A673 (cell line): ENCODE measurements around the gene GDA.

Source experiments
- EZH2 ChIP-seq: fragments of 200-600 bp; sonication (generic); IDR thresholded peaks from 2 replicates; pipeline ENCODE4 v1.6.1; 2017; ENCODE audit warnings: borderline replicate concordance, low read depth, mild to moderate bottlenecking, mixed read lengths, antibody characterized with exemption, low read length; ENCODE audit not compliant: poor library complexity, severe bottlenecking
- TF ChIP-seq, protein P1 (sequence below): fragments of 300-800, 200-600 bp; sonication (generic); conservative IDR thresholded peaks from 2 replicates; pipeline ENCODE4 v1.5.1; 2017; ENCODE audit warnings: low read depth, mild to moderate bottlenecking, antibody characterized with exemption, low read length, moderate library complexity, mixed read lengths

- TF ChIP-seq, protein P1, sequence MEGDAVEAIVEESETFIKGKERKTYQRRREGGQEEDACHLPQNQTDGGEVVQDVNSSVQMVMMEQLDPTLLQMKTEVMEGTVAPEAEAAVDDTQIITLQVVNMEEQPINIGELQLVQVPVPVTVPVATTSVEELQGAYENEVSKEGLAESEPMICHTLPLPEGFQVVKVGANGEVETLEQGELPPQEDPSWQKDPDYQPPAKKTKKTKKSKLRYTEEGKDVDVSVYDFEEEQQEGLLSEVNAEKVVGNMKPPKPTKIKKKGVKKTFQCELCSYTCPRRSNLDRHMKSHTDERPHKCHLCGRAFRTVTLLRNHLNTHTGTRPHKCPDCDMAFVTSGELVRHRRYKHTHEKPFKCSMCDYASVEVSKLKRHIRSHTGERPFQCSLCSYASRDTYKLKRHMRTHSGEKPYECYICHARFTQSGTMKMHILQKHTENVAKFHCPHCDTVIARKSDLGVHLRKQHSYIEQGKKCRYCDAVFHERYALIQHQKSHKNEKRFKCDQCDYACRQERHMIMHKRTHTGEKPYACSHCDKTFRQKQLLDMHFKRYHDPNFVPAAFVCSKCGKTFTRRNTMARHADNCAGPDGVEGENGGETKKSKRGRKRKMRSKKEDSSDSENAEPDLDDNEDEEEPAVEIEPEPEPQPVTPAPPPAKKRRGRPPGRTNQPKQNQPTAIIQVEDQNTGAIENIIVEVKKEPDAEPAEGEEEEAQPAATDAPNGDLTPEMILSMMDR: no peak
- no peak for TF ChIP-seq EZH2
These were observed 21.5 kb upstream of the GDA start for GRCh38 chr9:72127753-72128152.
